Gastrocnemius medialis (tissue), 4 donors: ENCODE data around the gene FKBP11. TPM values are rescaled to one million over a fixed set of nuclear protein-coding genes. Genes with fewer than 3 reads are reported as not detected.

ENCODE experiments used
- ATAC-seq, 2 donors: fragments of 150-250 bp; one replicate each; pipeline ENCODE4 v1.9.1; 2016
- DNase-seq, 2 donors: peaks; one replicate each; pipeline ENCODE4 v3.0.0-alpha.2; 2019
- H3K27ac ChIP-seq, 4 donors: fragments of 200-600 bp; sonication (generic); 1 replicate in 1 of 4; 2 replicates in 3 of 4; pipeline ENCODE4 v1.5.1; 2016 to 2018; ENCODE audit warnings: mild to moderate bottlenecking in 2 of 4, moderate library complexity in 1 of 4
- H3K27me3 ChIP-seq, 3 donors: fragments of 200-600 bp; sonication (generic) in 2 of 3; 1 replicate in 1 of 3; 2 replicates in 2 of 3; pipeline versions ENCODE4 v1.5.1 to v1.6.0; 2016 to 2019; ENCODE audit warnings: mild to moderate bottlenecking in 1 of 3, moderate library complexity in 1 of 3
- H3K36me3 ChIP-seq, 2 donors: fragments of 200-600 bp; sonication (generic) in 1 of 2; one replicate each; pipeline ENCODE4 v1.5.1; 2017 to 2018
- H3K4me1 ChIP-seq, 2 donors: fragments of 200-600 bp; sonication (generic) in 1 of 2; one replicate each; pipeline ENCODE4 v1.5.1; 2016 to 2017; ENCODE audit warnings: mild to moderate bottlenecking in 2 of 2
- H3K4me3 ChIP-seq, 4 donors: fragments of 200-600 bp; sonication (generic) in 3 of 4; 1 replicate in 1 of 4; 2 replicates in 3 of 4; pipeline ENCODE4 v1.5.1; 2016 to 2019; ENCODE audit warnings: mild to moderate bottlenecking in 2 of 4
- H3K9me3 ChIP-seq, 3 donors: fragments of 200-600 bp; sonication (generic) in 2 of 3; 1 replicate in 1 of 3; 2 replicates in 2 of 3; pipeline ENCODE4 v1.5.1; 2016 to 2019
- CTCF ChIP-seq, 5 experiments: fragments of 450-650 bp in 3 of 5; fragments of 200-600 bp in 2 of 5; sonication (generic) in 2 of 5; IDR thresholded peaks in 4 of 5; conservative IDR thresholded peaks in 1 of 5; 1 replicate in 4 of 5; 2 replicates in 1 of 5; pipeline ENCODE4 v1.5.1; 2016 to 2019; ENCODE audit warnings: antibody characterized with exemption in 5 of 5, mild to moderate bottlenecking in 3 of 5, moderate library complexity in 3 of 5
- POLR2A ChIP-seq, 2 donors: fragments of 450-650 bp; IDR thresholded peaks; one replicate each; pipeline ENCODE4 v1.6.1; 2017; ENCODE audit warnings: antibody characterized with exemption in 2 of 2, mild to moderate bottlenecking in 2 of 2, moderate library complexity in 2 of 2
- in situ Hi-C, 4 donors: fragments of 200-750 bp; cut with MboI; loops; one replicate each; pipeline versions ENCODE4 v1.15.0 to v1.8.0; 2017; ENCODE audit warnings: low sequenced_read_pairs in 4 of 4
- intact Hi-C: fragments of 100-400 bp; cut with DNase I; formaldehyde crosslinking; loops from one replicate; pipeline ENCODE4 v1.15.1; 2023; ENCODE audit warnings: low total_unique reads
- total RNA-seq, 4 donors: library from RNA; depleted of rRNA; stranded (reverse); fragments of >200 nt; gene quantifications; one replicate each; pipeline versions ENCODE4 v1.1.0 to v1.2.3, GENCODE V29; 2016

The FKBP11 gene
- total RNA-seq, 4 donors from 2014 or later, result 2.1 to 3.9 (median 3.0) TPM; not detected in 1

- intact Hi-C loops, result no loop called here
- Histone ChIP-seq H3K36me3 (no peaks in the 10 kb centered on the region), H3K4me1 (peaks cover 11 to 12% of the 10 kb centered on the region in 2 donors), H3K9me3 (no peaks in the 10 kb centered on the region), H3K4me3 (no peak overlapping the region), H3K27me3 (no peaks in the 10 kb centered on the region), H3K27ac (no peak overlapping the region)
- in situ Hi-C loops, result no loop called here
- TF ChIP-seq CTCF (IDR thresholded peaks at IDR 0.05 in 4 of 5, conservative IDR thresholded peaks at IDR 0.05 in 1 of 5), result no peak
- no peak for TF ChIP-seq POLR2A (IDR thresholded peaks at IDR 0.05)
- DNase-seq (no peak), ATAC-seq (no peak)
Observed at GRCh38 chr12:48952691-48953090, 27.4 kb upstream of the FKBP11 start.

- Histone ChIP-seq H3K27me3 (no peaks in the 10 kb centered on the region), H3K36me3 (no peaks in the 10 kb centered on the region), H3K27ac (no peak overlapping the region), H3K4me1 (peaks cover 0 to 3% of the 10 kb centered on the region in 2 donors), H3K9me3 (no peaks in the 10 kb centered on the region), H3K4me3 (no peak overlapping the region)
- in situ Hi-C loops, result no loop called here
- intact Hi-C loops, result no loop called here
- ATAC-seq (no peak), DNase-seq (no peak)
- no peak for TF ChIP-seq CTCF (IDR thresholded peaks at IDR 0.05 in 4 of 5, conservative IDR thresholded peaks at IDR 0.05 in 1 of 5)
Observed at GRCh38 chr12:48947727-48948126, 22.4 kb upstream of the FKBP11 start.

- TF ChIP-seq POLR2A (IDR thresholded peaks at IDR 0.05) (no peak), CTCF (IDR thresholded peaks at IDR 0.05 in 4 of 5, conservative IDR thresholded peaks at IDR 0.05 in 1 of 5) (no peak)
- intact Hi-C loops, result no loop called here
- no peaks in the 10 kb centered on the region for H3K36me3 ChIP-seq
- H3K9me3 ChIP-seq, result no peaks in the 10 kb centered on the region
- DNase-seq (no peak), ATAC-seq (no peak)
- no peak overlapping the region for H3K27ac ChIP-seq
- in situ Hi-C loops, result no loop called here
- H3K27me3 ChIP-seq, result no peaks in the 10 kb centered on the region
- H3K4me3 ChIP-seq, result no peak overlapping the region
- H3K4me1 ChIP-seq, result peaks cover 0 to 3% of the 10 kb centered on the region in 2 donors
Observed at GRCh38 chr12:48946943-48947342, 21.7 kb upstream of the FKBP11 start.

- intact Hi-C loops, result no loop called here
Observed at GRCh38 chr12:48946205-48946604, 20.9 kb upstream of the FKBP11 start.

More at GRCh38 chr12:48946205-48946604, 20.9 kb upstream of the FKBP11 start:
- Histone ChIP-seq H3K27ac (no peak overlapping the region), H3K27me3 (no peaks in the 10 kb centered on the region), H3K9me3 (no peaks in the 10 kb centered on the region), H3K4me3 (no peak overlapping the region), H3K4me1 (peaks cover 0 to 3% of the 10 kb centered on the region in 2 donors), H3K36me3 (no peaks in the 10 kb centered on the region)
- no peak for ATAC-seq
- no peak for TF ChIP-seq CTCF (IDR thresholded peaks at IDR 0.05 in 4 of 5, conservative IDR thresholded peaks at IDR 0.05 in 1 of 5)
- TF ChIP-seq POLR2A (IDR thresholded peaks at IDR 0.05), result no peak
- in situ Hi-C loops, result no loop called here
- DNase-seq, result no peak
